GM15510 (cell line): ENCODE data around the gene HAAO.

ENCODE experiments used
- POLR2A ChIP-seq: IDR thresholded peaks from 3 replicates; pipeline ENCODE4 v1.6.1; 2011; ENCODE audit warnings: borderline replicate concordance; ENCODE audit not compliant: insufficient read length; ENCODE audit errors: extremely low read depth

Gene HAAO

GRCh38 chr2:42726680-42727079 lies 65.7 kb downstream of the HAAO start:
- no peak for TF ChIP-seq POLR2A

- no peak for TF ChIP-seq POLR2A
These were observed 66.7 kb downstream of the HAAO start for GRCh38 chr2:42725657-42726056.

- no peak for TF ChIP-seq POLR2A
These were observed 67.5 kb downstream of the HAAO start for GRCh38 chr2:42724886-42725285.

DNA sequence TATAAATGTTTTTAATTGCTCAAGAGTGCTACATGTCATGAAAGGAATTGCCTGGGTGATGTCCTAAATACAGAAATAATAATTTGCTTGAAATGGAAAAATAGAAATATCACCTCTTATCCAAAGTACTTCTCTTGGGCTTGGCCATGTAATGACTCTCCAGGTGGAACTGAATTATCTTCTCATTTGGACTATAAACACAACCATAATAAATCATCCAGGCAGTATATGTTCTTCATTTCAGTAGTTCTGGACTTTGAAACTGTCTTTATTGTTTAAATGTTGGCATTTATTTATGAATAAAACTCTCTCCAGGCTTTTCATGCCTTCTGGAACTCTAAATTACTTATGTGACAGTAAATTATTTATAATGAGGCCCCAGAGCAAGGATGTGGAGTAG lies 68.9 kb downstream of the HAAO start:
- no peak for TF ChIP-seq POLR2A

DNA sequence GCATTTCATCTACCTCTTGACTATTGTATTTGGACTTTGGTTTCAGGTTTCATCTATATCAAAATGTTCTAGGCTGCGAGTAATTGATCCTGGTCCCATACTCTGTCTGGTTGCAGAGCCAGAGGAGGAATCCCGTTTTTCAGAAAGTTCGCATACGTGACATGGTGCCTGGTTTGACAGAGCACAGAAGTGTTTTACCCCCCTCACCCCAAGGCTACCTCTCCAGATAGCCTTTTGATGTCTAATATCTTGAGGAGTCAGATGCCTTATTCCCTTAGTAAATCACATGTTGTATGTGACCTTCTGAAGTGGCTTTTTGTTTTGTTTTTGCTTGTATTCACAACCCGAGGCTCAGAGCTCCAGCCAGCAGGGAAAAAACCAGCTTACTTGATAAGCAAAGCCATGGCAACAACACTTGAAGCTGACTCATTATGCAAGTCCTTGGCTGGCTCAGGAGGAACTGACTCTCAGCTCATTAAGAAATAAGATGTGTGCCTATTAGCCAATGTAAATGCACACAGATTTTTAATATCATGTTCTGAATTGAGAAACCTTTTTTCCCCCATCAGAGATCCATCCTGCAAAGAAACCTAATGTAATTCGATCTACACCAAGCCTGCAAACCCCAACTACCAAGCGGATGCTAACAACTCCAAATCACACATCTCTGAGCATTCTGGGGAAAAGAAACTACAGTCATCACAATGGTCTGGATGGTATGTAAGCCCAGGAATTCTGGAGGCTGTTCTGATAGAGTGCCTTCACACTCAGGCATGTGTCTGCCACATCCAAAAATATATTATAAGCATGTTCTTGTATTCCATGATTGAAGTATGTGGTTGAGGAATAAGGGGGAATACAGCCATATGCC lies 69.8 kb downstream of the HAAO start:
- TF ChIP-seq POLR2A = no peak

DNA sequence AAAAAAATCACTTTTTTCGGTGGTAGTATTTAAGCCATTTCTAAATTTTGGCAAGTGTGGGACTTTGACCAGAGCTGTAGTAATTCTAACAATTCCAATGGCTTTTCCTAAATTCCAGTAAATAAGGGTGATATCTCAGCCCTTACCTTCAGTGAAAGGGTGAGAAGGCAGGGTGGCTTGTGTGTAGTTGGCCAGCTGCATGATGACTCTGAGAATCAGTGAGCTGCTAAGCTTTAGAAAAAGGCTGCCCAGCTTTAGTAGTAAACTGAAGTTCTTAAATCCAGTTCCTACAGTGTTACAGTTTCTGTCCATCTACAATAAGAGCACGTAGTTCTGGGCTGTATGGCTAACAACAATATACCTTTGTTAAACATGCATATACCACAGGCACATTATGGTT lies 70.5 kb downstream of the HAAO start:
- no peak for TF ChIP-seq POLR2A
